ENCODE results near the gene MAPT. TPM values are rescaled to one million over a fixed set of nuclear protein-coding genes. Genes with fewer than 3 reads are reported as not detected.
"Not testable (repeated sequence)": the region's sequence is repeated elsewhere in the genome, so short reads cannot be mapped to it uniquely, and the experiment has no call there.

MAPT gene
- total RNA-seq, 1 donor from 2014 or later = 6.1 TPM

- no peak overlapping the region for H3K27ac ChIP-seq
- TF ChIP-seq POLR2AphosphoS5 (IDR thresholded peaks at IDR 0.05; ENCODE audit: insufficient read depth in 1 of 2, low read depth in 1 of 2) = no peak
- TF ChIP-seq CTCF (IDR thresholded peaks at IDR 0.05) = peak; percentile 93 to 99 (median 95)
- peaks cover 8% of the 10 kb centered on the region for H3K4me1 ChIP-seq
- no peaks in the 10 kb centered on the region for H3K27me3 ChIP-seq
- no peaks in the 10 kb centered on the region for H3K36me3 ChIP-seq
- no peaks in the 10 kb centered on the region for H3K9me3 ChIP-seq
- no peak overlapping the region for H3K4me3 ChIP-seq
- intact Hi-C loops (cut with DNase I) = loop anchor here (5.0 kb wide), 1 partner anchor 210 kb away; no protein-coding TSS in a partner anchor
- DNase-seq (ENCODE audit: extremely low spot score in 2 of 2) = no peak
These were observed 108.1 kb downstream of the MAPT start for GRCh38 chr17:46002311-46002972.

- H3K4me1 ChIP-seq = peaks cover 8% of the 10 kb centered on the region
- intact Hi-C loops (cut with DNase I) = loop anchor here (5.0 kb wide), 1 partner anchor 209 kb away; no protein-coding TSS in a partner anchor
- no peak for DNase-seq (ENCODE audit: extremely low spot score in 2 of 2)
- H3K4me3 ChIP-seq = no peak overlapping the region
- no peak overlapping the region for H3K27ac ChIP-seq
- no peaks in the 10 kb centered on the region for H3K27me3 ChIP-seq
- H3K9me3 ChIP-seq = no peaks in the 10 kb centered on the region
- TF ChIP-seq POLR2A (IDR thresholded peaks at IDR 0.05) = no peak
- no peak for TF ChIP-seq CTCF (IDR thresholded peaks at IDR 0.05)
- no peak for TF ChIP-seq POLR2AphosphoS5 (IDR thresholded peaks at IDR 0.05; ENCODE audit: insufficient read depth in 1 of 2, low read depth in 1 of 2)
- H3K36me3 ChIP-seq = no peaks in the 10 kb centered on the region
These were observed 108.6 kb downstream of the MAPT start for GRCh38 chr17:46002973-46003316.

- no peaks in the 10 kb centered on the region for H3K9me3 ChIP-seq
- TF ChIP-seq POLR2AphosphoS5 (IDR thresholded peaks at IDR 0.05; ENCODE audit: insufficient read depth in 1 of 2, low read depth in 1 of 2) (no peak), CTCF (IDR thresholded peaks at IDR 0.05) (no peak), POLR2A (IDR thresholded peaks at IDR 0.05) (no peak)
- DNase-seq (ENCODE audit: extremely low spot score in 2 of 2) = no peak
- no peak overlapping the region for H3K27ac ChIP-seq
- H3K4me3 ChIP-seq = no peak overlapping the region
- intact Hi-C loops (cut with DNase I) = loop anchor here (5.0 kb wide), 1 partner anchor 208 kb away; no protein-coding TSS in a partner anchor
- H3K36me3 ChIP-seq = no peaks in the 10 kb centered on the region
- no peaks in the 10 kb centered on the region for H3K27me3 ChIP-seq
- peaks cover 8% of the 10 kb centered on the region for H3K4me1 ChIP-seq
These were observed 109.8 kb downstream of the MAPT start for GRCh38 chr17:46003907-46004748.

- H3K27ac ChIP-seq; DNase-seq (ENCODE audit: extremely low spot score in 2 of 2); H3K4me1 ChIP-seq; H3K4me3 ChIP-seq; H3K36me3 ChIP-seq; intact Hi-C loops (cut with DNase I); H3K27me3 ChIP-seq; H3K9me3 ChIP-seq: not testable (repeated sequence)
These were observed 111.7 kb downstream of the MAPT start for GRCh38 chr17:46006082-46006481.

- Histone ChIP-seq H3K27me3 (no peaks in the 10 kb centered on the region), H3K4me1 (peaks cover 8% of the 10 kb centered on the region), H3K9me3 (no peaks in the 10 kb centered on the region), H3K27ac (no peak overlapping the region), H3K36me3 (no peaks in the 10 kb centered on the region), H3K4me3 (no peak overlapping the region)
- DNase-seq (ENCODE audit: extremely low spot score in 2 of 2) = no peak
- intact Hi-C loops (cut with DNase I) = no loop called here
- TF ChIP-seq POLR2A (IDR thresholded peaks at IDR 0.05) = no peak
- no peak for TF ChIP-seq CTCF (IDR thresholded peaks at IDR 0.05)
- TF ChIP-seq POLR2AphosphoS5 (IDR thresholded peaks at IDR 0.05; ENCODE audit: insufficient read depth in 1 of 2, low read depth in 1 of 2) = no peak
These were observed 113.2 kb downstream of the MAPT start for GRCh38 chr17:46007461-46007965.
